ENCODE data around the gene EPS8L2. TPM values are rescaled to one million over a fixed set of nuclear protein-coding genes. Genes with fewer than 3 reads are reported as not detected.
A peak's percentile ranks its signal among the peaks of the same experiment; 100 is the strongest.

Gene EPS8L2
- total RNA-seq, 1 donor: 47.9 TPM

GRCh38 chr11:703506-703905, 2.5 kb upstream of the EPS8L2 start:
- no peak for TF ChIP-seq CTCF (IDR thresholded peaks at IDR 0.05; ENCODE audit: insufficient read depth, low read length)
- H3K4me3 ChIP-seq (ENCODE audit: low read depth, low read length): no peak overlapping the region
- DNase-seq (ENCODE audit: low read depth): no peak

DNA sequence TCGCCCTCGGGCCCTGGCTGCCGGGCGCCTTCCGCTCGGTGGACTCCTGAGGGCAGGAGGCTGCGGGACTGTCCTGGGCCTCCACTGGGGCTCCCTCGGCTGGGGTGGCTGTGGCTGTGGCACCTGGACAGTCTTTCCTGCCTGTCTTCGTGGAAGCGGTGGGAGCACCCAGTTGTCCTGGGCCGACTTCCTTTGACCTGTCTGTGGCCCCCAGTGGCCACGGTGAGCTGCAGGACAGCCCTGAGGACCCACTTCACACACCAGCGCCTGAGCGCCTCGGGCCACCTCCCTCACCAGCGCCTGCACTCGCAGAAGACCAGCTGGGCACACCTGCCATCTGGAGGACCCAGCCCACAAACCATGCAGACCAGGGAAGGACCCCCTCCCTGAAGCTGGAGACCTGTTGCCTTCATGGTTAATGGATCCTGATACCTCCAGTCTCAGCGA, 1.8 kb upstream of the EPS8L2 start:
- TF ChIP-seq CTCF (IDR thresholded peaks at IDR 0.05; ENCODE audit: insufficient read depth, low read length): no peak
- H3K4me3 ChIP-seq (ENCODE audit: low read depth, low read length): no peak overlapping the region

GRCh38 chr11:704781-705645, 1.0 kb upstream of the EPS8L2 start:
- no peak for TF ChIP-seq CTCF (IDR thresholded peaks at IDR 0.05; ENCODE audit: insufficient read depth, low read length)
- DNase-seq (ENCODE audit: low read depth): no peak
- H3K4me3 ChIP-seq (ENCODE audit: low read depth, low read length): peak overlapping the region; percentile 87

More for the DNA sequence above, 1.8 kb upstream of the EPS8L2 start:
- DNase-seq (ENCODE audit: low read depth): no peak

GRCh38 chr11:706439-706956, 467 bp downstream of the EPS8L2 start:
- no peak for TF ChIP-seq CTCF (IDR thresholded peaks at IDR 0.05; ENCODE audit: insufficient read depth, low read length)
- peak; percentile 47 for DNase-seq (ENCODE audit: low read depth)
- peak overlapping the region; percentile 87 for H3K4me3 ChIP-seq (ENCODE audit: low read depth, low read length)

- peak; percentile 27 for TF ChIP-seq CTCF (IDR thresholded peaks at IDR 0.05; ENCODE audit: insufficient read depth, low read length)
- peak; percentile 43 for DNase-seq (ENCODE audit: low read depth)
- H3K4me3 ChIP-seq (ENCODE audit: low read depth, low read length): peak overlapping the region; percentile 87
These were observed 1.2 kb downstream of the EPS8L2 start for GRCh38 chr11:706957-707816.

GRCh38 chr11:707817-708420, 1.9 kb downstream of the EPS8L2 start:
- DNase-seq (ENCODE audit: low read depth): no peak

More at GRCh38 chr11:707817-708420, 1.9 kb downstream of the EPS8L2 start:
- no peak for TF ChIP-seq CTCF (IDR thresholded peaks at IDR 0.05; ENCODE audit: insufficient read depth, low read length)
- no peak overlapping the region for H3K4me3 ChIP-seq (ENCODE audit: low read depth, low read length)

Data from fibroblast of the aortic adventitia (primary cell).